SKM-1 (cell line): Measurements from ENCODE around the gene GPR142.

ENCODE experiments used
- DNase-seq: peaks from one replicate; lab custom pipeline; 2025; ENCODE audit not compliant: unreplicated experiment; lab: John Stamatoyannopoulos, UW

The GPR142 gene

GRCh38 chr17:74343526-74344284 lies 23.6 kb upstream of the GPR142 start:
- no peak for DNase-seq

GRCh38 chr17:74344658-74345057 lies 22.6 kb upstream of the GPR142 start:
- no peak for DNase-seq

DNA sequence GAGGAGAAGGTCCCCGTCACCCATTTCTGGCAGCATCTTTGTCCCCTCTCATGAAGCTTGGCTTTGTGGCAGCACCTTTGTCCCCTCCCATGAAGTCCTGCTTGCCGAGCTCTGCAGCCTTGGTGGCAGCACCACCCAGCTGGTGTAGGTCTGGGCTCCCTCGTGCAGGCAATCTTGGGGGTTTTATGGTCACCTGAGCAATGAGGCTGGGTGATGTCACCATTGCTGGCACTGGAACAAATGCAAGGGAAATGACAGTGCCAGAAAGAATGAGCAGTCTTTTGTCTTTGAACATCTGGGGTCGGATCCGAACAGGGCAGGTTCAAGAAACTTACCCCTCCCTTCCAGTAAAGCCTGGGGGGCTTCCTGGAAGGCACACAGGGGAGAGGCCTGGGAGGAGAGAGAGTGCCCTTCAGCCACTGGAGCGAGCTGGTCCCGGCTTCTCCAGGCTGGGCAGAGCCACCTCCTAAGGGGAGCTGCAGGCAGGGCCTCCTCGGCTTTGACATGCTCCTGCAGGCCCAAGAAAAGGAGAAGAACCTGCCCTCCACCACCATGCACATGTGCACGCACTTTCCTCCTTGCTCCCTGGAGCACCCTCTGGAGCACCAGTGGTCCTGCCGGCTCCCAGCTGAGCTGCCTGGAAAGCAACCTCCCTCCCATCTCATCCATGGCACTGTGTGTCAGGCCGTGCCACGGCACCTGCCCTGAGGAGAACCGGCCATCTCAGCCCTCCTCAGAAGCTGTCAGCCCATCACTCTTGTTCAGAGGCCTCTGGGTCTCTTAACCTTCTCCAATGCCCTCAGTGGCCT lies 21.7 kb upstream of the GPR142 start:
- no peak for DNase-seq

- DNase-seq: no peak
Measured at GRCh38 chr17:74347646-74348045, 19.7 kb upstream of the GPR142 start.

- DNase-seq: no peak
Measured at GRCh38 chr17:74349120-74349519, 18.2 kb upstream of the GPR142 start.

- no peak for DNase-seq
Measured at GRCh38 chr17:74350486-74350885, 16.8 kb upstream of the GPR142 start.

- DNase-seq: no peak
Measured at GRCh38 chr17:74351552-74352210, 15.6 kb upstream of the GPR142 start.

DNA sequence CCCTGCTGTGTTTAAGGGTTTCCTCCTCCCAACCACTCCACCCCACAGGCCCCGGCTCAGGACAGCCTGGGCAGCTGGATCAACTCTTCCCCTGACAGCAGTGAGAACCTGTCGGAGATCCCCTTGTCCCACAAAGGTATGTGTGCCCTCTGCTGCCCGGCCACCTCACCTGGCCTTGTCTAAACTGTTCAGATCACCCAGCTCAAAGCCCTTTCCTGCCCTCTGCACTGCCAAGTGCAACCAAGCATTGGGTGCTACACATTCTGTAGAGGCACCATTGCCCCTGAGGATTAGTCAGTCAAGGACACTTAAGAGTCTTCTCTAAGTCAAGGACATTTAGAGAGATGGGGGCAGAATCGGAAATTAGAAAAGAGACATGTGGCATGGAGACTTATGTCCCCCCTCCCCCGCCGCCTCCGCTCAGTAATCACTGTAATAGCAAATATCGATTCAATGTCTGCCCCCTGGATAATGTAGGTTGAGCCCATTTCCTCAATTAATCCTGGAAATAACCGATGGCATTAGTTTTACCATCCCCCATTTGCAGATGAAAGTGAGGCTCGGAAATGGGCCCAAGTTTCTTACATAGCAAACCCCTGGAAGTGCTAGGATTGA lies 13.8 kb upstream of the GPR142 start:
- no peak for DNase-seq

DNA sequence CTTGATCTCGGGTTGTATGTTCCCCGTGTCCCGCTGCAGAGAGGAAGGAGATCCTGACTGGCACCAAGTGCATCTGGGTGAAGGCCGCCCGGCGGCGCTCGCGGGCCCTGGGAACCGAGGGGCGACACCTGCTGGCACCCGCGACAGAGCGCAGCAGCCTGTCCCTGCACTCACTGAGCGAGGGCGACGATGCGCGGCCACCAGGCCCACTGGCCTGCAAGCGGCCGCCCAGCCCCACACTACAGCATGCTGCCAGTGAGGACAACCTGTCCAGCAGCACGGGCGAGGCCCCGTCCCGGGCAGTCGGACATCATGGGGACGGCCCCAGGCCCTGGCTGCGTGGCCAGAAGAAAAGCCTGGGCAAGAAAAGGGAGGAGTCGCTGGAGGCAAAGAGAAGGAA lies 13.2 kb upstream of the GPR142 start:
- DNase-seq: peak; percentile 72

DNA sequence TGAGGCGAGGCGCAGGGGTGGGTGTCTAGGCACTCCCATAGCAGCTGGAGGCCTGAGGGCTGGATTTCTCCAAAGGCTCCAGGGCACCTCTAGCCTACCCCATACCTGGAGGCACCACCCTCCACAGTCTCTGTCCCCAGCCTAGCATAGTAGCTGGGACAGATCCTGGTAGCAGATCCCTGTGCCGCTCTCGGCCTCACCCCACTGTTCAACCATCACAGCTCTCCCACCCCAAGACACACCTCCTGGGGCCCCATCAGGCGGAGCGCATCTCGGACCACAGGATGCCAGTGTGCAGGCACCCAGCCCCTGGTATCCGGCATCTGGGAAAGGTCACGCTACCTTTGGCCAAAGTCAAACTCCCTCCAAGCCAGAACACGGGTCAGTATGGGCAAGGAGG lies 12.7 kb upstream of the GPR142 start:
- DNase-seq: no peak

- no peak for DNase-seq
Measured at GRCh38 chr17:74355065-74355464, 12.2 kb upstream of the GPR142 start.

DNA sequence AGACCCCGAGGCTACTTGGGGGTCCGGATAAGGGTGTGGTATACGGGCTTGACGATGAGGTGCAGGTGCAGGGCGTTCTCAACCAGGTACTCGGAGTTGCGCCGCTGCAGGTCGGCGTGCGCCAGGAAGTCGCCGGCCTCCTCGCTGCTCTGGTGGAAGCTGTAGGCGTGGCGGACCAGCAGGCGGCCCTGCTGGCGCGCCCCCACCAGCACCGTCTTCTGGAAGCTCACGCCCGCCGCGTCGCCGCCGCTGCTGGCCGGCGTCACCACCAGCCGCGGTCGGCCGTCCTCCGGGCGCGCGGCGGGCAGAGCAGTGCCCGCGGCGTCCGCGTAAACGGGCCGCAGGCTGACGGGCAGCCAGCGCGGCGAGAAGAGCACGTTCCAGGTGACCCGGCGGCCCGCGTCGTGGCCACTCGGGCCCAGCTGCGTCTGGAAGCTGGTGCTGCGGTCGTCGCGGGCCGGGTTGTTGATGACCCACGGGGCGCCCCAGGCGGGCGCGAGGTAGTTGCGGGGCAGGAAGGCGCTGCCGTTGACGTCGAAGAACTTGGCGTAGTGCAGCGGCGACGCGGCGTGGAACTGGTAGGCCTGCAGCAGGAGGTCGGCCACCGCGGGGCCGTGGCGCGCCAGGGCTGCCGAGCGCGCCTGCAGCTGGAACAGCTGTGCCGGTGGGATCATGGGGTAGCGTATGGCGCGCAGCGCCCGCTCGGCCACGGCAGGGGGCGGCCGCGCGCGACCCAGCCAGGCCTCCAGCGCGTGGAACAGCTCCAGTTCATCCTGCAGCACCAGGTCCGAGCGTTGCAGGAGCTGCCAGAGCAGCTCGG lies 10.4 kb upstream of the GPR142 start:
- no peak for DNase-seq

- no peak for DNase-seq
Measured at GRCh38 chr17:74357466-74357809, 9.9 kb upstream of the GPR142 start.

DNA sequence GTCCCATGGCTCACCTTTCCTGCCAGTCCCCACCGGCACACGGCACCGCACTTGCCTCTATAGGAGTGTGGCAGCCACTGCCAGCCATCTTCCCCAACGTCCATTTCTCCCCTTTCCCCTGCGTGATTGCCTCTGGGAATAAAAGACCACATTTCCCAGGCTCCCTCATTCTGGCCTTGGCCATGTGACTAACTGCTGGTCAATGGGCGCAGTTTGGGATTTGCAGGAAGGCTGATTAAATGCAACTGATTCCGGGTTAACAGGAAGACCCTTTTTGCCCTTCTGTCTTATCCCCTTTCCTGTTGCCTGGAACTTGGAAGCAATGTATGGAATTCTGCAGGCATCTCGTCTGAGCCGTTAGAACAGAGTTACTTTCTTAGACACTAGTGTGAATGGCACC lies 8.6 kb upstream of the GPR142 start:
- no peak for DNase-seq

DNA sequence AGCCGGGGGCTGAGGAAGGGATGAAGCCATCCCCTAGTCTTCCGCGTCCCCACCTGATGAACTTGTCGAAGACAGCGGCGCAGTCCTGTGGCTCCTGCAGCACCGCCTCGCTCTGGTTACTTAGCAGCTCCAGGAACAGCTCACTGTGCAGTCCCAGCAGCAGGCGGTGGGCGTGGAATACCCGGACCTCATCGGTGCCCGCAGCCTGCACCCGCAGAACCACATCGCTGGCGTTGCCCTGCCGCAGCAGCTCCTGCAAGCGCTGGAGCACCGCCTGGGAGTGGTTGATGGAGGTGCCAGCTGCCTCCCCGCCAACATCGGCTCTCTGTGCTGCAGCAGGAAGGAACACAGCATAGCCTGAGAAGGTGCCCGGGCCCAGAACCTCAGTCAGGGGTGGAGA lies 7.4 kb upstream of the GPR142 start:
- DNase-seq: no peak

DNA sequence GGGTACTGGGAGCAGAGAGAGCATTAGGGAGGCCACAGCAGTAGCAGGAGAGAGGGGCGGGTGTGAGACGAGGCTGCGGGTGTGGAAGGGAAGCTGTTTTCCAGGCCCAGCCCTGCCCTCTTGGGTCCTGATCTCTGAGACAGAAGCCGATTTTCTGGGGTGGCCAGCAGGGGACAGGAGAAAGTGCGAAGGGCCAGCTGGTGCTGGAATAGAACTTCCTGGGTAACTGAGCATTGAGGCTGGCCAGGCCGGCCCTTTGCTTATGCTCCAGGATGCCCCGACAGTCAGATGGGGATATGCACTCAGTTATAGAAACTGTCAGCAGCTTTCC lies 6.4 kb upstream of the GPR142 start:
- no peak for DNase-seq

DNA sequence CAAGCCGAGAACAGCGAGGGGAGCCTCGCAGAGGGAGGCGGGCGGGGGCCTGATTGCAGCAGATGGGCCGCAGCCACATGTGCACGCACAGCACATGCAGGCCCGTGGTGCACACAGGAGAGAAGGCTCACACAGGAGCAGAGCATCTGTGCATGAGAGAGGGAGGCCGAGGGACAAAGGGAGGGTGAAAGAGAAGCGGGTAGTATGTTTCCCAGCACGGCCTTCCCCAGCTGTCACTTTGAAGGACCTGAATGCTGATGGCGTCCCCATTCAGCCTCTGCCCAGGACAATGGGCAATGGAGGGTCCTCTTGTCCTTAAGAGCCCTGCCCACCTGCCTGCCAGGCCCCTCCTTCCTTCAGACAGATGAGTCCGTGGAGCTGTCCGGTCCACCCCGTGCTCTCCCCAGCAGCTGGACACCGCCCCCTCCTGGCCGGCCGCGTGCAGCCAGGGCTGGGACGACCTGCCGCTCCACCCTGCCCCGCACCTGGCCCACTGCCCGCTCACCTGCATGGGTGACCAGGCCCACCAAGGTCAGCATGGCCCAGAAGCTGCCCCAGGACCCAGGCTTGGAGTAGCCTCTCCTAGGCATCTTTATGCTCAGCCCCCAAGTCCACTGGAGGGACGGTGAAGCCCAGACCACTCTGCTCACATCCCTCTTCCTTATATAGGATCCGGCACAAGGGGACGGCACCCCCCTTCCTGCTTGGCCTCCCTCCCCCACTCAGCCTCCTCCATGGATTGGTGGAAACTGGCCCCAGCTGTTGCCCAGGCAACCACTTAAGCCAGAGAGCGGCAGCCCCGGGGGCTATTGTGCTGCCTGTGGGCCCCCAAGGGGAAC lies 5.9 kb upstream of the GPR142 start, which contains the start of gene BTBD17:
Gene BTBD17, minus strand, starts transcription at position 639 of the 839 bp plus-strand sequence. Its CDS starts 49 bp downstream, at position 590.
- no peak for DNase-seq

DNA sequence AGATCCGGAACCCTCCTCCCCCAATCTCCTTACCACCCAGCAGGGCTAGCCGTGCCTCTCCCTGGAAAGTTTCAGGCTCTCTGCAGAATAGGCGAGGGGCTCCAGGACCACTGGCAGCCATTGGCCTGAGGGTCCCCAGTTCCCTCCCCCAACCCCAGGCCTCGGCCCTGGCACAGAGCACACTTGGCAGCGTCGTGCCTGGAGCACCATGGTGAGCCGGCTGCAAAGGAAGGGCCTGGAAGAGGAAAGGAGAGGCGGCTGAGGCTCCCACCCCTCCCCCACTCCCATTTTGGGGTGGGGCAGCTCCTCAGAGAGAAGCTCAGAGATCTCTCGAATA lies 5.3 kb upstream of the GPR142 start:
- DNase-seq: no peak

- DNase-seq: no peak
Measured at GRCh38 chr17:74362810-74363498, 4.4 kb upstream of the GPR142 start.
